HG03442 (cell line): Measurements from ENCODE around the gene NME3.
A peak's percentile ranks its signal among the peaks of the same experiment; 100 is the strongest.

ENCODE experiments used
- ATAC-seq: cut with Tn5 transposase; IDR thresholded peaks from one replicate; pipeline ENCODE4 v1.9.1; 2021; ENCODE audit warnings: mild to moderate bottlenecking, moderate library complexity; ENCODE audit not compliant: unreplicated experiment

NME3 gene

GRCh38 chr16:1794221-1794871 lies 23.0 kb upstream of the NME3 start:
- ATAC-seq: no peak

- ATAC-seq: no peak
These were observed 22.4 kb upstream of the NME3 start, which contains the start of gene IGFALS for GRCh38 chr16:1793578-1794220. Gene IGFALS (minus strand): TSS chr16:1793705. CDS start chr16:1793652, 53 bp downstream.

- ATAC-seq: no peak
These were observed 21.7 kb upstream of the NME3 start for GRCh38 chr16:1792836-1793577.

GRCh38 chr16:1791943-1792812 lies 20.8 kb upstream of the NME3 start:
- ATAC-seq: no peak

DNA sequence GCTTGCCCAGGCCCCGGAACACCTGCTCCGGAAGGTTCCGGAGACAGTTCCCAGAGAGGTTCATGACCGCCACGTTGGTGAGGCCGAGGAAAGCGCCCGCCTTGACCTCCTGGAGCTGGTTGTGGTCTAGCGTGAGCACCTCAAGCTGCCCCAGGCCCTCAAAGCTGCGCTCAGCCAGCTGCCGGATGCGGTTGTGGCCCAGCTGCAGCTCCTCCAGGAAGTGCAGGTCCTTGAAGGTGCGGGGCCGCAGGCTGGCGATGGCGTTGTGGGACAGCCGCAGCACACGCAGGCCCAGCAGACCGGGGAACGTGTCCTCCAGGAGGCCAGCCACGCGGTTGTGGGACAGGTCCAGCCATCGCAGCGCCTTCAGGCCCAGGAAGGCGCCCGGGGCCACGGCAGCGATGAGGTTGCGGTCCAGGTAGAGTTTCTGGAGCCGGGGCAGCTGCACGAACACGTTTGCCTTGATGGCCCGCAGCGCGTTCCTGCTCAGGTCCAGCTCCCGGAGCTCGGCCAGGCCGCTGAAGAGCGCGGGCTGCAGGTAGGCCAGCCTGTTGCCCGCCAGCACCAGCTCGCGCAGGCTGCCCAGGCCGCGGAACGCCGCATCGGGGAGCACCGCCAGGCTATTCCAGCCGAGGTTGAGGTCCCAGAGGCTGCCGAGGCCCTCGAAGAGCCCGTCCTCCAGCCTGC lies 20.1 kb upstream of the NME3 start:
- no peak for ATAC-seq

DNA sequence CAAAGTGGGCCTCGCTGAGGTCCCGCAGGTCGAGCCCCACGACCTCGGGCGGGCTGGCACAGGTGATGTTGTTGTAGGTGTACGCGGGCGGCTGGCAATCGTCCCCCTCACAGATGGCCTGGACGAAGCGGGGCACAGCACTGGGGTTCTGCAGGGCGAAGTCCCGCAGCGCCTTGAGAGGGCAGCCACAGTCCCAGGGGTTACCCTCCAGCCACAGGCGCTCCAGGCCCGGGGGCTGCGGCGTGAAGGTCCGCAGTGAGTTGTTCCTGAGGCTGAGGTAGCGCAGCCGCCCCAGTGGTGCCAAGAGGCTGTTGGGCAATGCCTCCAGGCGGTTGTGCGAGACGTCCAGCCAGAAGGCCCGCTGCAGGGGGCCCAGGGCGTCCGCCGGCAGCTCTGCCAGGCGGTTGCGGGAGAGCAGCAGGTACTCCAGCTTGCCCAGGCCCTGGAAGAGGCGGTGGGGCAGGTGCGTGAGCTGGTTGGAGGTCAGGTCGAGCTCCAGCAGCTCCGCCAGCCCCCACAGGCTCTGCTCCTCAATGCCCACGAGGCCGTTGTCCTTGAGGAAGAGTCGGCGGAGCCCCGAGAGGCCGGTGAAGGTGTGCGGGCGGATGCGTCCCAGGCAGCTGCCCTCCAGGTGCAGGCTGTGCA lies 19.4 kb upstream of the NME3 start:
- ATAC-seq: no peak

GRCh38 chr16:1790261-1790610 lies 18.9 kb upstream of the NME3 start:
- ATAC-seq: no peak

DNA sequence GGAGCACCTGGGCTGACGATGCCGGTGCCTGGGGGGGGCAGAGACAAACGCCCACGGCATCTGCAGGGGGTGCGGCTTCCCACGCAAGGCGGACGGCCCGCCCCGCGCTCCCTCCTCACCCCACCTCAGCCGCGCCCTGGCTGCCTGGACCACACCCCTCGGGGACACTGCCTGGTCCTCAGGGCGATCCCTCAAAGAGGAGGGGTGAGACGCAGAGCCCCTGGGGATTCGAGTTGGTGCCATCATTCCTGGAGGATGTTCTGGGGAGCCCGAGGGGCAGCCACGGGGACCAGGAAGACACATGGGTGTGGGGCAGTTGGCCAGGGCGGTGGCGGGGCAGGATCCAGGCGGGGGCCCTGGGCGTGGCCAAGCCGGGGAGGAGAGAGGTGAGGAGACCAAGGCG lies 18.3 kb upstream of the NME3 start:
- no peak for ATAC-seq

- ATAC-seq: no peak
These were observed 17.4 kb upstream of the NME3 start for GRCh38 chr16:1788708-1789100.

- no peak for ATAC-seq
These were observed 16.9 kb upstream of the NME3 start for GRCh38 chr16:1788095-1788707.

DNA sequence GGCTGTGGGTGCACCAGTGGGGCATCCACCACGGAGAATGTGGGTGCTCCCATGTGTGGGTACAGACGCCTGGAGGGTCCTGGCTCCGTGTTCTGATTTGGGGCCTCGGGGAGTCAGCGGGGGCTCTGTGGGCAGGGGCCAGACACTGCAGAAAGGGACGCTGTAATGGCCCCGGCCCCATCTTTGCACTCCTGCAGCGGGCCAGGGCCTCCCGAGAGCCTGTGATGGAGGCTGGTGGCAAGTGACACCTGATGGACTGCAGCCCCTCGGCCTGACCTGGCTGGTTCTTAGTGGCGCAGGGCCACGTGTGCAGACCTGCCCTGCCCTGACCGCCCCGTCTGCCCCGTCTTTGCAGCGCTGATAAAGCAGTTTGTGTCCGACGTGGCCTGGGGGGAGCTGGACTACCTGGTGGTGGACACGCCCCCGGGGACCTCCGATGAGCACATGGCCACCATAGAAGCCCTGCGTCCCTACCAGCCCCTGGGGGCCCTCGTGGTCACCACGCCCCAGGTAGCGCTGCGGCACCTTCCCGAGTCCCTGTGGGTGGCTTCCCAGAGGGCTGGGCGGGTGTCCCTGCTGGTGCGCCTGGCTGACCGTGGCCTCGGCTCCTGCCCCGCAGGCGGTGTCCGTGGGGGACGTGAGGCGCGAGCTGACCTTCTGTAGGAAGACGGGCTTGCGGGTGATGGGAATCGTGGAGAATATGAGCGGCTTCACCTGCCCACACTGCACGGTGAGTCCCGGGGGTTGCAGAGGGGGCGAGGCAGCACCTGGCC lies 16.2 kb upstream of the NME3 start:
- no peak for ATAC-seq

- no peak for ATAC-seq
These were observed 15.6 kb upstream of the NME3 start for GRCh38 chr16:1787056-1787321.

DNA sequence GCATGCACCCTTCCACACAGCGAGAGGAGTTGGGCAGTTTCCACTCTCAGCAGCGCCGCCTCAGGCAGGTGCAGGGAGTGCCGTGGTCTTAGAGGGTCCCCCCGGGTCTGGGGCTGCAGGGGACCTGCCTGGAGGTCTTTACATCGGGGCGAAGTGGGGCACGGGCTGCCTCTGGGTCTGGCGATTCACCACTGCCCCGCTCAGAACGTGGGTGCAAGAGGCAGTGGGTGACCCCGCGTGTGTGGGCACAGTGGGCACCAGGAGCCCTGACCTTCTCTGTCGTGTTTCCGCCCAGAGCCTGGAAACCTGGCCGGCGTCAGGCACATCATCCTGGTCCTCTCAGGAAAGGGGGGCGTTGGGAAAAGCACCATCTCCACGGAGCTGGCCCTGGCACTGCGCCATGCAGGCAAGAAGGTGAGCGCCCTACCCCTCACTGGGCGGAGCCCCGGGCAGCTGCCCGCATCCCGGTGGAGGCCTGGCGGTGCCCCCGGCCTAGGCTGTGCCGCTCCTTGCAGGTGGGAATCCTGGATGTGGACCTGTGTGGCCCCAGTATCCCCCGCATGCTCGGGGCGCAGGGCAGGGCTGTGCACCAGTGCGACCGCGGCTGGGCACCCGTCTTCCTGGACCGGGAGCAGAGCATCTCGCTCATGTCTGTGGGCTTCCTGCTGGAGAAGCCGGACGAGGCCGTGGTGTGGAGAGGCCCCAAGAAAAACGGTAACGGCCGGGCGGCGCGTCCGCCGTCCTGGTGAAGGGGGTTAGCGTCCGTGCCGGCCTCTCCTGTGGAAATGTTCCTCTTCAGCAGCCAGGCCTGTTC lies 15.1 kb upstream of the NME3 start:
- no peak for ATAC-seq

- ATAC-seq: no peak
These were observed 14.5 kb upstream of the NME3 start for GRCh38 chr16:1785846-1786170.

DNA sequence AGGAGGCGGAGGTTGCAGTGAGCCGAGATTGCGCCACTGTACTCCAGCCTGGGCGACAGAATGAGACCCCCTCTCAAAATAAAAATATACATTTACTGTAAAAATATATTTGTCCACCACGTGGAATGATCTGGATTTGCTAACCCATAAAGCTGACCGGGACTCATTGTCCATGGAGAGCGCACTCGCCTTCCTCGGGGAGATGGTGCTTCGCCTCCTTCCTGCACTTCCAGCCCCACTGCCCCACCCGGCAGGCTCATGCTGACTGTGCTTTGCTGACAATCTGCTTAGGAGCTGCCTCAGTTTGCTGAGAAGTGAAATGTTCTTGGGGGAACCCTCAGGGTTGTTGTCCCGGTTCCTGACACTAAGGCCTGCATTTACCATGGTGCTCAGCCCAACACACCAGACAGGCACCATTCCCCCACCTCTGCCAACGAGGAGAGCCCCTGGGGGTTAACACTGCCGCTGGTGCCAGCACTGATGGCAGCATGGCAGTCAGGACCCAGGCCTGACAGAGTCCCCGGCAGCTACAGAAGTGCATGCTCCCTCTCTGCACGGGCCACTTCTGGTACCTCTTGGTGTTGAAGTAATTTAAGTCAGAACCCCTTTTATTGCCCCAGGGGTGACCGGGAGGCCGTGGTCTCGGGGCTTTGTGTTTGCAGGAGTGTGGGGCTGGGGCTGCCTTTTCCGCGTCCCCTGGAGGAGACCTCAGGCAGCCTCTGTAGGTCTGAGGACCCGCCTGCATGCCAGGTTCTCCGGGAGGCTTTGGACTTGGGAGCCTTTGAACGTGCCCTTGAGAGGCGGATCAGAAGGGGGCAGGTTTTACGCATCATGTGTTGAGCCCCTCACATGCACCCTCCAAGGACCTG lies 13.9 kb upstream of the NME3 start:
- no peak for ATAC-seq

- ATAC-seq: peak; percentile 82
These were observed 11.3 kb upstream of the NME3 start, which contains the start of the genes NUBP2 and SPSB3 for GRCh38 chr16:1782408-1783264. Gene NUBP2 (plus strand): TSS chr16:1782960. CDS start chr16:1783021, 61 bp downstream. Gene SPSB3 (minus strand): TSS chr16:1782571. CDS start chr16:1781483, 1,088 bp downstream.
